ENCODE data around the gene SON. TPM values are rescaled to one million over a fixed set of nuclear protein-coding genes. Genes with fewer than 3 reads are reported as not detected.

The SON gene
- total RNA-seq, 4 donors from 2014 or later: 219 to 258 (median 244) TPM

- Histone ChIP-seq H3K36me3 (peaks cover 77 to 97% (median 91%) of the 10 kb centered on the region in 4 donors), H3K4me1 (peaks cover 12 to 35% (median 26%) of the 10 kb centered on the region in 4 donors), H3K27me3 (no peaks in the 10 kb centered on the region), H3K4me3 (no peak overlapping the region), H3K9me3 (no peaks in the 10 kb centered on the region), H3K27ac (replicated peaks in 1 of 4) (no peak overlapping the region)
- no peak for DNase-seq (ENCODE audit: extremely low spot score)
- intact Hi-C loops (cut with DNase I): no loop called here
- TF ChIP-seq POLR2A (IDR thresholded peaks at IDR 0.05; ENCODE audit: low read depth) (no peak), EP300 (IDR thresholded peaks at IDR 0.05) (no peak), POLR2AphosphoS5 (IDR thresholded peaks at IDR 0.05) (no peak)
- TF ChIP-seq, protein P1, sequence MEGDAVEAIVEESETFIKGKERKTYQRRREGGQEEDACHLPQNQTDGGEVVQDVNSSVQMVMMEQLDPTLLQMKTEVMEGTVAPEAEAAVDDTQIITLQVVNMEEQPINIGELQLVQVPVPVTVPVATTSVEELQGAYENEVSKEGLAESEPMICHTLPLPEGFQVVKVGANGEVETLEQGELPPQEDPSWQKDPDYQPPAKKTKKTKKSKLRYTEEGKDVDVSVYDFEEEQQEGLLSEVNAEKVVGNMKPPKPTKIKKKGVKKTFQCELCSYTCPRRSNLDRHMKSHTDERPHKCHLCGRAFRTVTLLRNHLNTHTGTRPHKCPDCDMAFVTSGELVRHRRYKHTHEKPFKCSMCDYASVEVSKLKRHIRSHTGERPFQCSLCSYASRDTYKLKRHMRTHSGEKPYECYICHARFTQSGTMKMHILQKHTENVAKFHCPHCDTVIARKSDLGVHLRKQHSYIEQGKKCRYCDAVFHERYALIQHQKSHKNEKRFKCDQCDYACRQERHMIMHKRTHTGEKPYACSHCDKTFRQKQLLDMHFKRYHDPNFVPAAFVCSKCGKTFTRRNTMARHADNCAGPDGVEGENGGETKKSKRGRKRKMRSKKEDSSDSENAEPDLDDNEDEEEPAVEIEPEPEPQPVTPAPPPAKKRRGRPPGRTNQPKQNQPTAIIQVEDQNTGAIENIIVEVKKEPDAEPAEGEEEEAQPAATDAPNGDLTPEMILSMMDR (IDR thresholded peaks at IDR 0.05): no peak
- WGBS: 92% methylated on average over 18 of the region's 18 CpGs
These were observed 11.6 kb downstream of the SON start for GRCh38 chr21:33554236-33554981.

GRCh38 chr21:33554982-33555344, 12.1 kb downstream of the SON start:
- peaks cover 16 to 41% (median 28%) of the 10 kb centered on the region in 4 donors for H3K4me1 ChIP-seq
- peaks cover 78 to 97% (median 91%) of the 10 kb centered on the region in 4 donors for H3K36me3 ChIP-seq
- H3K9me3 ChIP-seq: no peaks in the 10 kb centered on the region
- H3K27me3 ChIP-seq: no peaks in the 10 kb centered on the region
- intact Hi-C loops (cut with DNase I): no loop called here
- no peak overlapping the region for H3K4me3 ChIP-seq
- TF ChIP-seq POLR2A (IDR thresholded peaks at IDR 0.05; ENCODE audit: low read depth) (no peak), POLR2AphosphoS5 (IDR thresholded peaks at IDR 0.05) (no peak), EP300 (IDR thresholded peaks at IDR 0.05) (no peak)
- TF ChIP-seq, protein P1 (IDR thresholded peaks at IDR 0.05): no peak
- no peak overlapping the region for H3K27ac ChIP-seq (replicated peaks in 1 of 4)
- 98% methylated on average over 26 of the region's 32 CpGs for WGBS
- DNase-seq (ENCODE audit: extremely low spot score): no peak

GRCh38 chr21:33557447-33557846, 14.6 kb downstream of the SON start:
- H3K9me3 ChIP-seq: no peaks in the 10 kb centered on the region
- H3K27me3 ChIP-seq: no peaks in the 10 kb centered on the region
- no peak for DNase-seq (ENCODE audit: extremely low spot score)
- WGBS: 97% methylated on average over 19 of the region's 19 CpGs
- no peak overlapping the region for H3K27ac ChIP-seq (replicated peaks in 1 of 4)
- H3K4me3 ChIP-seq: no peak overlapping the region
- peaks cover 31 to 63% (median 47%) of the 10 kb centered on the region in 4 donors for H3K4me1 ChIP-seq
- H3K36me3 ChIP-seq: peaks cover 60 to 97% (median 87%) of the 10 kb centered on the region in 4 donors
- TF ChIP-seq POLR2AphosphoS5 (IDR thresholded peaks at IDR 0.05): no peak
- TF ChIP-seq, protein P1 (IDR thresholded peaks at IDR 0.05): no peak
- TF ChIP-seq POLR2A (IDR thresholded peaks at IDR 0.05; ENCODE audit: low read depth): no peak
- no peak for TF ChIP-seq EP300 (IDR thresholded peaks at IDR 0.05)
- intact Hi-C loops (cut with DNase I): no loop called here

GRCh38 chr21:33558777-33559421, 16.1 kb downstream of the SON start:
- no peak for DNase-seq (ENCODE audit: extremely low spot score)
- no peaks in the 10 kb centered on the region for H3K27me3 ChIP-seq
- TF ChIP-seq POLR2A (IDR thresholded peaks at IDR 0.05; ENCODE audit: low read depth) (no peak), EP300 (IDR thresholded peaks at IDR 0.05) (no peak), POLR2AphosphoS5 (IDR thresholded peaks at IDR 0.05) (no peak)
- TF ChIP-seq, protein P1 (IDR thresholded peaks at IDR 0.05): no peak
- H3K9me3 ChIP-seq: no peaks in the 10 kb centered on the region
- no peak overlapping the region for H3K27ac ChIP-seq (replicated peaks in 1 of 4)
- peaks cover 46 to 97% (median 80%) of the 10 kb centered on the region in 4 donors for H3K36me3 ChIP-seq
- no peak overlapping the region for H3K4me3 ChIP-seq
- peaks cover 31 to 63% (median 49%) of the 10 kb centered on the region in 4 donors for H3K4me1 ChIP-seq
- 71% methylated on average over 4 of the region's 4 CpGs for WGBS
- intact Hi-C loops (cut with DNase I): no loop called here

Measured in esophagus muscularis mucosa (tissue), 4 donors.